Ascending aorta (tissue), 2 donors: Measurements from ENCODE around the gene BRK1. TPM values are rescaled to one million over a fixed set of nuclear protein-coding genes. Genes with fewer than 3 reads are reported as not detected.
A peak's percentile ranks its signal among the peaks of the same experiment; 100 is the strongest.
"Not testable (repeated sequence)": the region's sequence is repeated elsewhere in the genome, so short reads cannot be mapped to it uniquely, and the experiment has no call there.

Source experiments
- DNase-seq, 2 donors: peaks; one replicate each; pipeline ENCODE4 v3.0.0-alpha.2; 2019; ENCODE audit warnings: low spot score in 2 of 2
- H3K27ac ChIP-seq, 2 donors: fragments of 200-600 bp; sonication (generic); one replicate each; pipeline ENCODE4 v1.5.1; 2016 to 2017; ENCODE audit warnings: mild to moderate bottlenecking in 1 of 2
- H3K27me3 ChIP-seq: fragments of 200-600 bp; sonication (generic); one replicate; pipeline ENCODE4 v1.5.1; 2017
- H3K36me3 ChIP-seq, 2 donors: fragments of 200-600 bp; sonication (generic); one replicate each; pipeline ENCODE4 v1.5.1; 2016
- H3K4me1 ChIP-seq, 2 donors: fragments of 200-600 bp; sonication (generic); one replicate each; pipeline ENCODE4 v1.5.1; 2016 to 2017; ENCODE audit warnings: mild to moderate bottlenecking in 1 of 2
- H3K4me3 ChIP-seq, 2 donors: fragments of 200-600 bp; sonication (generic); one replicate each; pipeline ENCODE4 v1.5.1; 2016 to 2017; ENCODE audit warnings: mild to moderate bottlenecking in 1 of 2
- H3K9me3 ChIP-seq, 2 donors: fragments of 200-600 bp; sonication (generic); one replicate each; pipeline ENCODE4 v1.5.1; 2016
- CTCF ChIP-seq, 3 experiments: fragments of 200-600 bp in 2 of 3; fragments of 450-650 bp in 1 of 3; sonication (generic) in 2 of 3; IDR thresholded peaks; one replicate each; pipeline ENCODE4 v1.5.1; 2016 to 2019; ENCODE audit warnings: antibody characterized with exemption in 3 of 3, mild to moderate bottlenecking in 1 of 3, moderate library complexity in 1 of 3
- intact Hi-C: fragments of 100-400 bp; cut with DNase I; formaldehyde crosslinking; loops from one replicate; pipeline ENCODE4 v1.15.1; 2023
- total RNA-seq: library from RNA; depleted of rRNA; stranded (reverse); fragments of >200 nt; gene quantifications from one replicate; pipeline ENCODE4 v1.1.0, GENCODE V29; 2016

Gene BRK1
- total RNA-seq, 1 donor from 2014 or later = 87.3 TPM

- Histone ChIP-seq H3K4me1 (peaks cover 2 to 17% of the 10 kb centered on the region in 2 donors), H3K9me3 (no peaks in the 10 kb centered on the region), H3K4me3 (peak overlapping the region in 1 of 2 donors; percentile 39), H3K27me3 (no peaks in the 10 kb centered on the region), H3K27ac (peak overlapping the region; percentile 93 to 94), H3K36me3 (peaks cover 0 to 2% of the 10 kb centered on the region in 2 donors)
- intact Hi-C loops = loop anchor here (1.0 to 10.0 kb wide), 2 partner anchors 15 to 439 kb away; partner anchors contain the start of gene BRPF1
- peak; percentile 96 to 98 for DNase-seq
- no peak for TF ChIP-seq CTCF (IDR thresholded peaks at IDR 0.05)
These were observed 58.5 kb downstream of the BRK1 start for GRCh38 chr3:10173926-10174435.

- H3K4me3 ChIP-seq, H3K9me3 ChIP-seq, H3K27me3 ChIP-seq, DNase-seq: not testable (repeated sequence)
- Histone ChIP-seq H3K36me3 (peaks cover 4 to 11% of the 10 kb centered on the region in 2 donors), H3K27ac (peak overlapping the region; percentile 93 to 94), H3K4me1 (peaks cover 2 to 17% of the 10 kb centered on the region in 2 donors)
- intact Hi-C loops = loop anchor here (10.0 kb wide), 1 partner anchor 441 kb away; the partner anchor contains the start of gene BRPF1
These were observed 59.9 kb downstream of the BRK1 start for GRCh38 chr3:10175334-10175733.

- not testable (repeated sequence) for H3K27me3 ChIP-seq, DNase-seq, H3K27ac ChIP-seq, H3K4me3 ChIP-seq, H3K9me3 ChIP-seq
- Histone ChIP-seq H3K4me1 (peaks cover 2 to 17% of the 10 kb centered on the region in 2 donors), H3K36me3 (peaks cover 9 to 13% of the 10 kb centered on the region in 2 donors)
- intact Hi-C loops = loop anchor here (10.0 kb wide), 1 partner anchor 441 kb away; the partner anchor contains the start of gene BRPF1
These were observed 60.7 kb downstream of the BRK1 start for GRCh38 chr3:10176150-10176549.

Other genes with a start within 250 kb of the BRK1 start
- gene CIDEC, start 235.4 kb upstream of the BRK1 start, total RNA-seq = 29.9 TPM
- gene JAGN1, start 225.1 kb upstream of the BRK1 start, total RNA-seq = 55.2 TPM
- 21.7 TPM for gene IL17RE, start 212.8 kb upstream of the BRK1 start, total RNA-seq
- 82.5 TPM for gene IL17RC, start 198.6 kb upstream of the BRK1 start, total RNA-seq
- gene CRELD1, start 181.8 kb upstream of the BRK1 start, total RNA-seq = 35.8 TPM
- gene PRRT3, start 163.3 kb upstream of the BRK1 start, total RNA-seq = 1.1 TPM
- 12.3 TPM for gene EMC3, start 128.8 kb upstream of the BRK1 start, total RNA-seq
- 54.6 TPM for gene FANCD2, start 89.2 kb upstream of the BRK1 start, total RNA-seq
- gene FANCD2OS, start 7.4 kb upstream of the BRK1 start, total RNA-seq = not detected
- gene VHL, start 26.1 kb downstream of the BRK1 start, total RNA-seq = 34.4 TPM
- 1.3 TPM for gene IRAK2, start 49.2 kb downstream of the BRK1 start, total RNA-seq
- 29.1 TPM for gene TATDN2, start 132.8 kb downstream of the BRK1 start, total RNA-seq
- gene GHRL, start 177.3 kb downstream of the BRK1 start, total RNA-seq = not detected
- gene SEC13, start 205.4 kb downstream of the BRK1 start, total RNA-seq = 63.0 TPM